Memory B cell (primary cell): Measurements from ENCODE around the gene PLAC9.
"Not testable (repeated sequence)": the region's sequence is repeated elsewhere in the genome, so short reads cannot be mapped to it uniquely, and the experiment has no call there.

ENCODE experiments used
- ATAC-seq: fragments of 150-1000 bp; cut with Tn5 transposase; 2 replicates; pipeline ENCODE4 v1.10.0; 2021; ENCODE audit warnings: low read depth, mild to moderate bottlenecking, moderate library complexity
- DNase-seq, 2 donors: peaks; one replicate each; pipeline ENCODE4 v3.0.0; 2022; ENCODE audit warnings: low spot score in 2 of 2
- H3K27ac Mint-ChIP-seq: one replicate; pipeline ENCODE4 v1.8.0; 2022; ENCODE audit warnings: mild to moderate bottlenecking, moderate library complexity, mixed read lengths
- H3K27me3 Mint-ChIP-seq: one replicate; pipeline ENCODE4 v1.8.0; 2022; ENCODE audit warnings: mixed read lengths
- H3K36me3 Mint-ChIP-seq: one replicate; pipeline ENCODE4 v1.8.0; 2022; ENCODE audit warnings: mild to moderate bottlenecking, mixed read lengths
- H3K4me1 Mint-ChIP-seq: one replicate; pipeline ENCODE4 v1.8.0; 2022; ENCODE audit warnings: mixed read lengths
- H3K4me3 Mint-ChIP-seq: one replicate; pipeline ENCODE4 v1.8.0; 2022; ENCODE audit warnings: mild to moderate bottlenecking, moderate library complexity, mixed read lengths
- H3K9me3 Mint-ChIP-seq: one replicate; pipeline ENCODE4 v1.8.0; 2022; ENCODE audit warnings: mixed read lengths

The PLAC9 gene, protein sequence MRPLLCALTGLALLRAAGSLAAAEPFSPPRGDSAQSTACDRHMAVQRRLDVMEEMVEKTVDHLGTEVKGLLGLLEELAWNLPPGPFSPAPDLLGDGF

DNA sequence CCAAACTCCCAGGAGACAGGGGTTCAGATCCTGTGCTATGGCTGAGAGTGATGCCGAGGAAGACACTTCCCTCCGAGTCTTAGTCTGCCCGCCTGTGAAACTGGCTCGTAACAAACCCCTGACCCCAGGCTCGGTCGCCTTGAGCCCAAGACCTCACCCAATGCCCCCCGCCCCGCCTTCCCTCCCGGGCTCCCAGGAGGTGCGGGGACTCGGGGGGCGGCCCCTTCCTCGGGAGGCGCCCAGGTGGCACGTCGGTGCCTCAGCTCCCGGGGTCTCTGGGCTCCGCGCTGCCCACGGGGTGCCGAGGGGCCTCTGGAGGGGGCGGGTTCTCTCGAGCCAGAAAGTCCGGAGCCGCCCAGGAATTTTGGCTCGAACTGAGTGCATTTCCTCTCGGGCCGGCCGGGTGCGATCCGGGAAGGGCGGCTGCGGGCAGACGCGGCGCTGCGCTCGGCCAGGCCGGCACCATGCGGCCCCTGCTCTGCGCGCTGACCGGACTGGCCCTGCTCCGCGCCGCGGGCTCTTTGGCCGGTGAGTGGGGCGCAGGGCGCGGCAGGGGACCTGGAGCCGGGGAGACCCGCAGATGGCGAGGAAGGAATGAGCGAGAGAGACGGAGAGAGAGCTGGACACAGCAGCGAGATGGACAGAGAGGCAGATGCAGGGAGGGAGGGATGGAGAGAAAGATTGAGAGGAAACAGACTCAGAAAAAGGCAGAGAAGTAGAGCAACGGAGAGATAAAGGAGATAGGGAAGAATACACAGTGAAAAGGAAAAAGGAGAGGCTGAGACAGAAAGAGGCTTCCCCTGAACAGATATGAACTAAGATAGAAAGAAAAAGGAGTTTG, at the start of gene PLAC9:
PLAC9 (plus strand) TSS at position 432 of the 841 bp plus-strand sequence; CDS start at position 465, 33 bp downstream.
- H3K36me3 Mint-ChIP-seq = no peaks in the 10 kb centered on the region
- peaks cover 7% of the 10 kb centered on the region for H3K27me3 Mint-ChIP-seq
- peaks cover 4% of the 10 kb centered on the region for H3K4me1 Mint-ChIP-seq
- H3K4me3 Mint-ChIP-seq = no peak within 1 kb of the TSS
- no peaks in the 10 kb centered on the region for H3K9me3 Mint-ChIP-seq
- ATAC-seq = no peak
- H3K27ac Mint-ChIP-seq = no peak within 1 kb of the TSS
- no peak for DNase-seq

DNA sequence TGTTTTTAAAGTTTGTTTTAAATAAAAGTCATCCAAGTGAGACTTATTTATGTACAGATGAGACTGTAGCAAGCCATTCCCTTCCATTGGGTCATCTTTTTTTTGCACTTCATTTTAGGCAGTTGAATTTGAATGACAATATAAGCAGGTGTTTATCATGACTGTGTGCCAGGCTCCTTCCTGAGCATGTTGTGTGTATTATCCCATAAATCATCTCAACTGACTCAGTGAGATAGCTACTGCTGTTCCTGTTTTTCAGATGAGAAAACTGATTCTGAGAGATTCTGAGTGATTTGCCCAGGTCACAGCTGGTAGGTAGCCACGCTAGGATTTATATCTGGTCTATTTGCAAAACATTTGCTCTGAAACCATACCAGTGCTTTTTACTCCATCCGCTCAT, 42.4 kb upstream of the PLAC9 start:
- H3K27me3 Mint-ChIP-seq = no peaks in the 10 kb centered on the region
- ATAC-seq (no peak), DNase-seq (no peak)
- no peak overlapping the region for H3K4me3 Mint-ChIP-seq
- no peak overlapping the region for H3K27ac Mint-ChIP-seq
- H3K9me3 Mint-ChIP-seq = no peaks in the 10 kb centered on the region
- H3K36me3 Mint-ChIP-seq = peaks cover 6% of the 10 kb centered on the region
- no peaks in the 10 kb centered on the region for H3K4me1 Mint-ChIP-seq

DNA sequence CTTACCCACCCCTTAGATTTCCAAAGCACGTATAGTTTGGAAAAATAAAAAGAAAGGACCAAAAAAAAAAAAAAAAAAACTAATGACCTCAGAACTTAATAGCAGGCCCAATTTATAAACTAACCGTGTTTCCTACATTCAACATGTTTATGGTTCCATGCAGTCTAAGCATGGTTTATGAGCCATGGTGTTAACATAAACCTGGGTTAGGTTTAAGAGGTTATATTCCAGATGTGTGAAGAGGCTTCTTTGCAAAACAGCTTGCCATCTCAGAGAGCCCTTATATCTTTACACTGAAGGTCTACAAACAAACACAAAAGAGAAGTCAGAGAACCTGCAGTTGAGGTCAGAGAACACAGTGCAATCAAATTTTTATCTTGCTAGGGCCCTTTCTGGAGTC, 38.3 kb upstream of the PLAC9 start:
- Mint-ChIP-seq H3K27me3 (peaks cover 1% of the 10 kb centered on the region), H3K36me3 (peaks cover 6% of the 10 kb centered on the region), H3K9me3 (peaks cover under 1% of the 10 kb centered on the region), H3K4me1 (no peaks in the 10 kb centered on the region), H3K27ac (no peak overlapping the region), H3K4me3 (no peak overlapping the region)
- DNase-seq (no peak), ATAC-seq (no peak)

DNA sequence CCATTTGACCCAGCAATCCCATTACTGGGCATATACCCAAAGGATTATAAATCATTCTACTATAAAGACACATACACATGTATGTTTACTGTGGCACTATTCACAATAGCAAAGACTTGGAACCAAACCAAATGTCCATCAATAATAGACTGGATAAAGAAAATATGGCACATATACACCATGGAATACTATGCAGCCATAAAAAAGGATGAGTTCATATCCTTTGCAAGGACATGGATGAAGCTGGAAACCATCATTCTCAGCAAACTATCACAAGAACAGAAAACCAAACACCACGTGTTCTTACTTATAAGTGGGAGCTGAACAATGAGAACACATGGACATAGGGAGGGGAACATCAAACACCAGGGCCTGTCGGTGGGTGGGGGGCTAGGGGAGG, 34.3 kb upstream of the PLAC9 start:
- H3K27me3 Mint-ChIP-seq, H3K4me3 Mint-ChIP-seq, H3K9me3 Mint-ChIP-seq, ATAC-seq, H3K27ac Mint-ChIP-seq, DNase-seq, H3K4me1 Mint-ChIP-seq, H3K36me3 Mint-ChIP-seq: not testable (repeated sequence)

DNA sequence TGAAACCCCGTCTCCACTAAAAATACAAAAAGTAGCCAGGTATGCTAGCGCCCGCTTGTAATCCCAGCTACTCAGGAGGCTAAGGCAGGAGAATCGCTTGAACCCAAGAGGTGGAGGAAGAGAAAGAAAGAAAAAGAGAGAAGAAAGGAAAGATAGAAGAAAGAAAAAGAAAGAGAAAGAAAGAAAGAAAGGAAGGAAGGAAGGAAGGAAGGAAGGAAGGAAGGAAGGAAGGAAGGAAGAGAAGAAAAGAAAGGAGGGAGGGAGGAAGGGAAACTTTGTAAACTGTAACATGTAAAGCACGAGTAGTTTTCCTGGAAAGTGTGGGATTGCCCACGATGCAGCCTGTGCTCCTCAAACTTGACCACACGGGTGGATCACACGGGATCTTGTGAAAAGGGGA, 33.2 kb upstream of the PLAC9 start:
- not testable (repeated sequence) for H3K4me1 Mint-ChIP-seq, H3K4me3 Mint-ChIP-seq, H3K27me3 Mint-ChIP-seq, H3K9me3 Mint-ChIP-seq, ATAC-seq, H3K27ac Mint-ChIP-seq, H3K36me3 Mint-ChIP-seq, DNase-seq

DNA sequence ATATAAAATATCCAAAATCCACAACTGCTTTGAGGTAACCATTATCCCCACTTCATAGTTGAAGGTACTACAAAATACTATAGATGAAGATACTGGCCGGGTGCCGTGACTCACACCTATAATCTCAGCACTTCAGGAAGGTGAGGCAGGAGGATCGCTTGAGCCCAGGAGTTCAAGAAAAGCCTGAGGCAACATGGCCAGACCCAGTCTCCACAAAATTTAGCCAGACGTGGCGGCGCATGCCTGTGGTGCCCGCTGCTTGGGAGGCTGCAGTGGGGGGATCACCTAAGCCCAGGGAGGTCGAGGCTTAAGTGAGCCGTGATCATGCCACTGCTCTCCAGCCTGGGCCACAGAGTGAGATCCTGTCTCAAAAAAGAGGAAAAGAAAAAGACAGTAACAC, 32.4 kb upstream of the PLAC9 start:
- no peak for ATAC-seq

DNA sequence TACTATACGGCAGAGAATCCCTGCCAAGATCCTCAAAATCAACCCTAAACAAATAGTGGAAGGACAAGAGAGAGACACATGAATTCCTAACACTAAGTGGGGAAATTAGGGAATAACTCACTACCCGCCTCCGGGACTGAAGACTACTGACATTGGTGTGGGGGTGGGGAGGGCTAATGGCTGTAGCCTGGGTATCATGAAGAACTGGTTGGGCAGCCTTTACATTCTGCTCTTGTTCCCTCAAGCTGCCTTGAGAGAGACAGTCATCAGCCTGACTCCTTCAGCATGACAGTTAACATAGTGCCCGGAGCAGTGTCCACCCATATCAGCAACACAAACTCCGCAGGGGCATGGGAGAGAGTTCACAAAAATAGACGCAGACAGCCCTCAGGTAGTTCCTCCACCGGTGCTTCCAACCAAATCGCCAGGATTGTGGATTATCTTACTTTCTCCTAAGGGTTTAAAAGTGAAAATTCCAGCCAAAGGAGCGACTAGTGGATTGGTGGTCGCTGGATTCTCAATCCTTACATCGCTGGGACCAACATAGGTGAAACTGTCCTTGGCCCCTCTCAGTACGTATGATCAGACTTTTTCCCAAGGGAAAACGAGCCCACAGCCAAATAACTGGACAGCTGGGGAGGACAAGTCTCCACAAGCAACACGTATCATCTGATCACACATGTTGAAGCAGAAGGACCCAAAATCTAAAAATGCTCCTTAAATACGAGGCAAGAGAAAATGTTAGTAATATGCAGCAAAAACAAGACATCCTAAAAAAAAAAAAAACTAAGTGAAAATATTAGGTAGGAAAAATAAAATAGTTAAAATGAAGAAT, 31.5 kb upstream of the PLAC9 start:
- H3K4me1 Mint-ChIP-seq = peaks cover 3% of the 10 kb centered on the region
- H3K27ac Mint-ChIP-seq = no peak overlapping the region
- DNase-seq = no peak

More for the DNA sequence above, 32.4 kb upstream of the PLAC9 start:
- Mint-ChIP-seq H3K27ac (no peak overlapping the region), H3K36me3 (peaks cover 2% of the 10 kb centered on the region), H3K27me3 (peaks cover 4% of the 10 kb centered on the region), H3K4me1 (no peaks in the 10 kb centered on the region), H3K9me3 (peaks cover 2% of the 10 kb centered on the region), H3K4me3 (no peak overlapping the region)
- no peak for DNase-seq

DNA sequence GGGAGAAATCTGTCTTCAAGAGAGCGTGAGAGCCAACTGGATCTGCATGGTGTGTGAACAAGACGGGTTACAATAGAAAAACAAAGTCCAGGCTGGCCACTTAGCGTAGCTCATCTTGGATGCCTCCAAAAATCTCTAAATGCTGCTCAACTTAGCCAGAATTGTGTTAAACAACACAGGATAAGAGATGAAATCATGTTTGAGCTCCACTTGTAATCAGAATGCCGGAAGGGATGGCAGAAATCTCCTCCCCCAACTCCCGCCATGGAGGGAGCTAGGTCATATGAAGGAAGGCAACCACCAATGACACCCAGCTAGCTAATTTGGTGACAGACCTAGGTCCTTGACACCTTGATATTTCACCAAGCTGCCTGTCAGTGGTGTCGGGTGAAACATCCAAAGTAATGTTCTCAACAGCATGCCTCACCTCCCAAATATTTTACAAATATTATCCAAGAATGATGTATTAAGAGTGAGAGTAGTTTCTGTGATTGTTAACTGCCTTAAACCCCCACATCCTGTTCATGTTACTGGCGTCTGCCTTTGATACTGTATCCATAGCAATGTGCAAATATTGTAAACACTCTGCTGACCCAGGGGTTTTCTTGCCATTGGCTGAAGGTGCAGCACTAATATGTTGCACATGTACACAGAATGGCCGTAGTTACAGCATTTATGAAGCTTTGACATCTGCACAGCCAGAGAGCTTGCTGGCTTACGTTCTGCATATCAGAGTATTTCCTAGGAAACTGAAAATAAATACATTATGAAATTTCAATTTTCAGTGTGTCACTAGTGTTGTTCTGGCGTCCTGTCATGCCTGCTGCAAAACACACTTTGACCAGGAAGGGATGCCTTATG, 28.2 kb upstream of the PLAC9 start:
- peaks cover 3% of the 10 kb centered on the region for H3K27me3 Mint-ChIP-seq
- no peak for DNase-seq
- no peak overlapping the region for H3K4me3 Mint-ChIP-seq
- ATAC-seq = peak; percentile 63
- H3K4me1 Mint-ChIP-seq = peaks cover 3% of the 10 kb centered on the region
- H3K36me3 Mint-ChIP-seq = peaks cover 8% of the 10 kb centered on the region
- H3K27ac Mint-ChIP-seq = no peak overlapping the region
- peaks cover 10% of the 10 kb centered on the region for H3K9me3 Mint-ChIP-seq

More for the DNA sequence above, 31.5 kb upstream of the PLAC9 start:
- peaks cover 5% of the 10 kb centered on the region for H3K27me3 Mint-ChIP-seq
- H3K4me3 Mint-ChIP-seq = no peak overlapping the region
- no peak for ATAC-seq
- peaks cover 2% of the 10 kb centered on the region for H3K36me3 Mint-ChIP-seq
- H3K9me3 Mint-ChIP-seq = peaks cover 2% of the 10 kb centered on the region

DNA sequence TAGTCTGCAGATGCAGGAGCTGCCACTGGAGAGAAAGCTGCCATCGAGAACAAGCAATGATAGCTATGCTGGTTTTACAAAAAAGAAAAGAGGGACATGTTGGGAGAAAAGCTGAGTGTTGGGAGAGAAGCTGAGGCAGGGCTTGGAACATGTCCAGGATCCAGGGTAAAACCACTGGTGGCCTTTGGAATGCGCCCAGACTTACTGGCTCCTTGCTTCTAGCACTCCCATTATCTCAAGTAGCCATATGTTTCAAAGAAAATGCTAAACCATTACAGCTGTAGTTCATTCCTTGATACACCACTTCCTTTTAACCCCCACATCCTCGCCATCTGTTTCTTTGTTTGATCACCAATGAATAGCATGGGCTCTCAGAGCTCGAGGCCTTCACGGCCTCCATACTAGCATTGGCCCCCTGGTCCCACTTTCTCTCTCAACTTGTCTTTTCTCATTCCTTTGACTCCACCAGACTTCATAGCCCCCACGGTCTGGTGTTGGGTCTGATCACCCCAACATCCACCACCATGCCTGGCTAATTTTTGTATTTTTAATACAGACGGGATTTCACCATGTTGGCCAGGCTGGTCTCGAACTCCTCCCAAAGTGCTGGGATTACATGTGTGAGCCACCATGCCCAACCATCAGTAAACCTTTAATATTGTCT, 23.8 kb upstream of the PLAC9 start:
- no peak overlapping the region for H3K27ac Mint-ChIP-seq
- no peak for ATAC-seq
- H3K4me3 Mint-ChIP-seq = no peak overlapping the region
- peaks cover 1% of the 10 kb centered on the region for H3K27me3 Mint-ChIP-seq
- H3K4me1 Mint-ChIP-seq = peaks cover 3% of the 10 kb centered on the region
- no peak for DNase-seq
- peaks cover 11% of the 10 kb centered on the region for H3K36me3 Mint-ChIP-seq
- H3K9me3 Mint-ChIP-seq = peaks cover 11% of the 10 kb centered on the region

DNA sequence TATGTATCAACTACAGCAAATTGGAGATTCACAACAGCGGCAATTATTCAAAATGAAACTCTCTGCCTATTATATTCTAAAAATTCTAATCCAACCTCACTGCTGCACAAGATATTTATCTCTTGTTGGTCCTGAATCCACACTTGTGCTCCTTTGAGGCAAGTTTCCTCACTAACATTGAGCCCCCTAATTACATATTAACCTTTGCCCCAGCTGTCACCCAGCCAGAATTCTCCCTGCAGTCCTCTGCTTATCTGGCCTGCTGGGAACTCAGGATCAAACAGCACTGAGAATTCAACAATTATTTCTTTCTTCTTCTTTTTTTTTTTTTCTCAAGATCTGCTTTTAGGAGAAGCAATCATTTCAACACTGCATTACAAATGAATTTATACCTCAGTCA, 21.5 kb upstream of the PLAC9 start:
- DNase-seq (no peak), ATAC-seq (no peak)
- Mint-ChIP-seq H3K9me3 (peaks cover 11% of the 10 kb centered on the region), H3K27me3 (no peaks in the 10 kb centered on the region), H3K4me1 (no peaks in the 10 kb centered on the region), H3K36me3 (peaks cover 11% of the 10 kb centered on the region), H3K27ac (no peak overlapping the region), H3K4me3 (no peak overlapping the region)

DNA sequence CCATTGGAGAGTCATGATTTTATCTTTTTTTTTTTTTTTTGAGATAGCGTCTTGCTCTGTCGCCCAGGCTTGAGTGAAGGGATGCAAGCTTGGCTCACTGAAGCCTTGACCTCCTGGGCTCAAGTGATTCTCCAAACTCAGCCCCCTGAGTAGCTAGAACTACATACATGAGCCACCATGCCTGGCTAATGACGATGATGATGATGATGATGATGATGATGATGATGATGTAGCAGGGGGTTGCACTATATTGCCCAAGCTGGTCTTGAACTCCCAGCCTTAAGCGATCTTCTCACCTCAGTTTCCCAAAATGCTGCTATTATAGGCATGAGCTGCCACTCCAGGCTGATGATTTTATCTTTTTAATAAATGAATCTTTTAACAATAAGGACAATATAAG, 13.9 kb upstream of the PLAC9 start:
- H3K36me3 Mint-ChIP-seq = no peaks in the 10 kb centered on the region
- H3K4me3 Mint-ChIP-seq = no peak overlapping the region
- H3K27ac Mint-ChIP-seq = no peak overlapping the region
- ATAC-seq = no peak
- H3K9me3 Mint-ChIP-seq = no peaks in the 10 kb centered on the region
- peaks cover 5% of the 10 kb centered on the region for H3K27me3 Mint-ChIP-seq
- H3K4me1 Mint-ChIP-seq = no peaks in the 10 kb centered on the region
- DNase-seq = no peak

DNA sequence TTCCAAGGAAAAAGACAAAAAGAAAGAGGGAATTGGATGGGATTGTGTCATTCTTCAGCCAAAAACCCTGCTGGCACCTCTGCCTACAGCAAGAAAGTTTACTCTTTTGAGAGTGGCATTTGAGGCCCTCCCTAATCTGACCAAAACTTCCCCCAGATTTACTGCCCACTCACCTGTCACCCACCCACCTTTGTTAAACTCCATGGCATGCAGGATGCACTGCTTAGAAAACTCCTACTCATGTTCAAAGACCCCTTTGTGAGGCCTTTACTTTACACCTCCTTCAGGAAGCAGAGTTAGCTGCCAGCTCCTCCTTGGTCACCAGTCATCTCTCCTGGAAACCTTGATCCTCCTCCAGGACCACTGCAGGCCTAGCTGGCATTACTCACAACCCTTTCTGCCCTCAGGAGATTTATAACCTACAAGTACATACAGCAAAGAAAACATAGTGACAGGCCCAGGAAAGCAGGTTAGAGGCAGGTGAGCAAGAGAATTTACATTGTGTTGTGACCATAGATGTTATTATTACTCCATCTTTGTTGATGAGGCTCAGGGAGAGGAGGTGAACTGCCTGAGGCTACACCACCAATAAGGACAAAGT, 10.3 kb upstream of the PLAC9 start:
- DNase-seq (no peak), ATAC-seq (no peak)
- Mint-ChIP-seq H3K4me3 (no peak overlapping the region), H3K9me3 (no peaks in the 10 kb centered on the region), H3K36me3 (no peaks in the 10 kb centered on the region), H3K4me1 (no peaks in the 10 kb centered on the region), H3K27me3 (peaks cover 11% of the 10 kb centered on the region), H3K27ac (no peak overlapping the region)

DNA sequence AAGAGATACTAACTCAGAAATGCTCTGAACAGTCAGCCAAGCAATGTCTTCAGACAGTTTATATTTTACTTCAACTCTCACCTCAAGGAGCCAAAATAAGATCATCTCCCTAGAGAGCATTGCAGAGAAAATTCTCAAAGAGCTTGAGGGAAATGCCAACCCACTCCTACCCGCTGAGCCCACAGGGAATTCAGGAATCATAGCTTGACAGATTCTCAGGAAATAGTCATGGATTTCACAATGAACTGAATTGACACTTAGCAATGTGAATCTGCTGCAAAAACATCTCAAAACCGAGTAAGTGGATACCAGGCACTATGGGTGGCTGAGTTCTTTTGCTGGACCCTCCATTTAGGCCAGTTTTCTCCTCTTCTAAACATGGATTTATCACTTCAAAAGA, 9.8 kb upstream of the PLAC9 start:
- ATAC-seq = no peak
- DNase-seq = no peak
- no peaks in the 10 kb centered on the region for H3K4me1 Mint-ChIP-seq
- H3K4me3 Mint-ChIP-seq = no peak overlapping the region
- no peaks in the 10 kb centered on the region for H3K36me3 Mint-ChIP-seq
- H3K9me3 Mint-ChIP-seq = no peaks in the 10 kb centered on the region
- H3K27me3 Mint-ChIP-seq = peaks cover 11% of the 10 kb centered on the region
- no peak overlapping the region for H3K27ac Mint-ChIP-seq
